Kasumi-1 (cell line): ENCODE data around the gene RBP4.
"Not testable (repeated sequence)": the region's sequence is repeated elsewhere in the genome, so short reads cannot be mapped to it uniquely, and the experiment has no call there.

ENCODE experiments used
- DNase-seq, 2 experiments: peaks; one replicate each; lab custom pipeline; 2025; lab: John Stamatoyannopoulos, UW

RBP4 gene

GRCh38 chr10:93566435-93567276 is 34.4 kb downstream of the RBP4 start, which contains the start of gene FFAR4:
Gene FFAR4 (plus strand): TSS chr10:93566665. CDS start chr10:93566721, 56 bp downstream.
- DNase-seq: peak; percentile 25 to 29

- DNase-seq: peak; percentile 11 to 55
Measured at GRCh38 chr10:93565446-93565845, 35.6 kb downstream of the RBP4 start.

- DNase-seq: no peak
Measured at GRCh38 chr10:93560541-93560940, 40.5 kb downstream of the RBP4 start.

- no peak for DNase-seq
Measured at GRCh38 chr10:93559490-93559889, 41.5 kb downstream of the RBP4 start.

- DNase-seq: peak; percentile 86 to 96
Measured at GRCh38 chr10:93554760-93555432, 46.1 kb downstream of the RBP4 start.

GRCh38 chr10:93554316-93554663 is 46.7 kb downstream of the RBP4 start:
- no peak for DNase-seq

- DNase-seq: no peak
Measured at GRCh38 chr10:93553482-93554315, 47.3 kb downstream of the RBP4 start.

- DNase-seq: no peak
Measured at GRCh38 chr10:93552780-93553179, 48.3 kb downstream of the RBP4 start.

- no peak for DNase-seq
Measured at GRCh38 chr10:93550606-93551005, 50.4 kb downstream of the RBP4 start.

GRCh38 chr10:93548376-93549071 is 52.5 kb downstream of the RBP4 start:
- DNase-seq: no peak

GRCh38 chr10:93547522-93547921 is 53.5 kb downstream of the RBP4 start:
- no peak for DNase-seq

GRCh38 chr10:93546995-93547394 is 54.0 kb downstream of the RBP4 start:
- not testable (repeated sequence) for DNase-seq

GRCh38 chr10:93542358-93542791 is 58.7 kb downstream of the RBP4 start:
- DNase-seq: no peak
